MM.1S (cell line): ENCODE data around the gene DLGAP3.

Experiments
- DNase-seq: peaks from one replicate; pipeline ENCODE4 v3.0.0-alpha.2; 2015
- H2AFZ ChIP-seq: fragments of 300-600 bp; sonication (generic); 2 replicates; pipeline ENCODE4 v1.6.0; 2016; ENCODE audit warnings: antibody characterized with exemption, low read length
- H3F3A ChIP-seq: fragments of 300-600 bp; sonication (generic); 2 replicates; pipeline ENCODE4 v1.6.1; 2016; ENCODE audit warnings: mild to moderate bottlenecking, antibody characterized with exemption, low read length, moderate library complexity, mixed read lengths; ENCODE audit not compliant: insufficient read depth
- H3K27ac ChIP-seq: fragments of 300-600 bp; sonication (generic); 2 replicates; pipeline ENCODE4 v1.5.1; 2016; ENCODE audit warnings: mild to moderate bottlenecking, low read length
- H3K27me3 ChIP-seq: fragments of 300-600 bp; sonication (generic); replicated peaks from 2 replicates; pipeline ENCODE4 v1.6.0; 2016; ENCODE audit warnings: low read length; ENCODE audit not compliant: insufficient read depth
- H3K36me3 ChIP-seq: fragments of 300-600 bp; sonication (generic); replicated peaks from 2 replicates; pipeline ENCODE4 v1.6.1; 2016; ENCODE audit warnings: mild to moderate bottlenecking, low read length, mixed read lengths; ENCODE audit not compliant: insufficient read depth
- H3K4me1 ChIP-seq: fragments of 300-600 bp; sonication (generic); 2 replicates; pipeline ENCODE4 v1.6.1; 2016; ENCODE audit warnings: low read length, mixed read lengths
- H3K4me2 ChIP-seq: fragments of 300-600 bp; sonication (generic); 2 replicates; pipeline ENCODE4 v1.6.0; 2016; ENCODE audit warnings: low read depth, low read length
- H3K4me3 ChIP-seq: fragments of 300-600 bp; sonication (generic); 2 replicates; pipeline ENCODE4 v1.5.1; 2016; ENCODE audit warnings: low read length, mixed read lengths
- H3K79me2 ChIP-seq: fragments of 300-600 bp; sonication (generic); 2 replicates; pipeline ENCODE4 v1.6.1; 2016; ENCODE audit warnings: mixed run types, low read length, mixed read lengths
- H3K9ac ChIP-seq: fragments of 300-600 bp; sonication (generic); 2 replicates; pipeline ENCODE4 v1.6.1; 2016; ENCODE audit warnings: low read length, mixed read lengths
- H3K9me2 ChIP-seq: fragments of 300-600 bp; sonication (generic); replicated peaks from 2 replicates; pipeline ENCODE4 v1.6.1; 2016; ENCODE audit warnings: mild to moderate bottlenecking, low read length, mixed read lengths; ENCODE audit not compliant: insufficient read depth
- H3K9me3 ChIP-seq: fragments of 300-600 bp; sonication (generic); replicated peaks from 2 replicates; pipeline ENCODE4 v1.6.1; 2016; ENCODE audit warnings: mild to moderate bottlenecking, low read length, mixed read lengths; ENCODE audit not compliant: insufficient read depth
- H4K20me1 ChIP-seq: fragments of 300-600 bp; sonication (generic); 2 replicates; pipeline ENCODE4 v1.6.1; 2016; ENCODE audit warnings: mild to moderate bottlenecking, low read length, moderate library complexity, mixed read lengths; ENCODE audit not compliant: insufficient read depth
- CTCF ChIP-seq: fragments of 300-600 bp; sonication (generic); IDR thresholded peaks from 2 replicates; pipeline ENCODE4 v1.5.1; 2016; ENCODE audit warnings: antibody characterized with exemption, low read length, mixed read lengths
- EZH2 ChIP-seq: fragments of 300-600 bp; sonication (generic); optimal IDR thresholded peaks from 2 replicates; pipeline ENCODE3; 2017; ENCODE audit warnings: low read depth, mild to moderate bottlenecking, antibody characterized with exemption, low read length, mixed read lengths
- EZH2phosphoT487 ChIP-seq: fragments of 300-600 bp; sonication (generic); IDR thresholded peaks from 2 replicates; pipeline ENCODE4 v1.6.1; 2018; ENCODE audit warnings: antibody characterized with exemption, low read length

Gene DLGAP3

DNA sequence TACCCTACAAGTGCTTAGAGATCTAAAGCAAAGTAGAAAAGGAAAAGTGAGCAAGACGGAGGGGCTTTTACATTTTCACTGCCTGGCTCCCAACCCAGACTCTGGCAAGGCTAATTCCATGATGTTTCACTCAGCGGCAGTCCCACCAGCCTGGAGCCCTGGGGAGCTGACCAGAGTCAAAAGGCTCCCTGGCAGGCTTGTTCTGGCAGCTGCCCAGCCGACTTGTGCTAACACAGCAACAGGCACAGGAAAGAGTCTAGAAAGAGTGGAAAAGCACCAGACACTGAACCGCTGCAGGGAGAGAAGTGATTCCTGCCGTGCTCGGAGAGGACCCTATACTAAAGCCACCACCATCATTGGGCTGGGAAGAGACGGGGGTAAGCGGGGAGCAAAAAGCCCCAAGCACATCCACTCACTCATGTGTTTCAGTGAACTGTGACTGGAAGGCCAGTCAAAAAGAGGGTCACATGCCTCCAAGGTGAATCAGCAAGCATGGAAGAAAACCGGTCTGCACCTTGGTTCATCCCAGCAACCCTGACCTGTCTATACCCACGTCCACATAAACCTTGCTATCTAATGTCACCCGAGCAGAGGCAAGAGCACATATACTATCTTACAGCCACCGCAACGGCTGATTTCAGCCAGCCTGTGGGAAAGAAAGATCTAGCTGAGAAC is 77.9 kb downstream of the DLGAP3 start:
- Histone ChIP-seq H3K79me2 (peaks cover 34% of the 10 kb centered on the region), H3K9me2 (no peaks in the 10 kb centered on the region), H3K9ac (no peak overlapping the region), H3F3A (peaks cover 8% of the 10 kb centered on the region), H3K27me3 (no peaks in the 10 kb centered on the region), H3K9me3 (no peaks in the 10 kb centered on the region), H3K4me1 (no peaks in the 10 kb centered on the region), H3K4me2 (no peak overlapping the region), H2AFZ (no peak overlapping the region), H4K20me1 (no peaks in the 10 kb centered on the region), H3K36me3 (peaks cover 5% of the 10 kb centered on the region), H3K4me3 (no peak overlapping the region), H3K27ac (no peak overlapping the region)
- DNase-seq: no peak
- TF ChIP-seq EZH2 (no peak), EZH2phosphoT487 (no peak), CTCF (no peak)

DNA sequence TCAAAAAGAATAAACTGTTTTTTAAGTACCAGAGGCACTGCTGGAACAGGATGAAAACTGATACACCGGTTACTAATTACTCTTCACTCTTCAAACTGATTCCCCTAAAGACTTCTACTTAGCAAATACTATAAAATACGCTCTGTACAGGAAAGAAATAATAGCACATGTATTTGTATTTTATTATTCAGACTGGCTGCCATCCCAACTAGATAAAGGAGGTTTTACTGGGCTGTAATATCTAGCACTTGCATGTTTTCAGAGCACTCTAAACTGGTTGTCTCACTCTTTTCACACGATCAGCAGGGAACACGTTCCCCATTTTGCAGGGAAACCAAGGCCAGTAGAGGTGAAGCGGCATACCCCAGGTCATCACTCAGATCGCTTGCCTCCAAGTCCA is 79.1 kb downstream of the DLGAP3 start:
- Histone ChIP-seq H3K9ac (no peak overlapping the region), H3K9me2 (no peaks in the 10 kb centered on the region), H3K9me3 (no peaks in the 10 kb centered on the region), H3K36me3 (peaks cover 4% of the 10 kb centered on the region), H3K4me3 (no peak overlapping the region), H3F3A (peaks cover 8% of the 10 kb centered on the region), H4K20me1 (no peaks in the 10 kb centered on the region), H3K4me1 (no peaks in the 10 kb centered on the region), H3K4me2 (no peak overlapping the region), H3K27me3 (no peaks in the 10 kb centered on the region), H2AFZ (no peak overlapping the region), H3K79me2 (peaks cover 25% of the 10 kb centered on the region), H3K27ac (no peak overlapping the region)
- no peak for DNase-seq
- no peak for TF ChIP-seq EZH2phosphoT487

DNA sequence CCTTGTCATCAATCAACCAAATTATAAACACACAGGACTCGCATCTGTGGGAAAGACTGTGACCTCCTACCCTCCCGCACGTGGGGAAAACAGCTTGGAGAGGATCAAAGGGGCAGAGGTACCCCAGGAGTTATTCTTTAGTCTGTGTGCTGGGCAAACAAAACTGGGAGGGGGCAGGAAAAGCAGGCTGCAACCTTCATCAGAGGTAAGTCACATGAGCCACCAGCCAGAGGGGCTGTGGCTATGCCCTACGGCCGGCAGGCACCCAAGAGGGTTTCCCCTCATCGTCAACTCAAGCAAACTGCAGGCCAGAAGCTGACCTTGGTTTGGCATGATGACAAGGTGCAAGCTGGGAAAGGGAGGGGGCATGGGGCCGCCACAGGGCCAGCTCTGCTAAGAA is 82.4 kb downstream of the DLGAP3 start:
- H3K4me1 ChIP-seq: no peaks in the 10 kb centered on the region
- H3F3A ChIP-seq: no peaks in the 10 kb centered on the region
- H3K9me3 ChIP-seq: no peaks in the 10 kb centered on the region
- H4K20me1 ChIP-seq: no peaks in the 10 kb centered on the region
- TF ChIP-seq EZH2: no peak
- TF ChIP-seq EZH2phosphoT487: no peak
- no peak for TF ChIP-seq CTCF
- H3K4me3 ChIP-seq: no peak overlapping the region
- DNase-seq: no peak
- no peaks in the 10 kb centered on the region for H3K9me2 ChIP-seq
- H3K79me2 ChIP-seq: peaks cover 16% of the 10 kb centered on the region
- H3K9ac ChIP-seq: no peak overlapping the region
- no peaks in the 10 kb centered on the region; the same call in 1 of the 2 replicates for H3K36me3 ChIP-seq
- H3K27ac ChIP-seq: no peak overlapping the region
- H3K27me3 ChIP-seq: no peaks in the 10 kb centered on the region
- H2AFZ ChIP-seq: no peak overlapping the region
- H3K4me2 ChIP-seq: no peak overlapping the region

DNA sequence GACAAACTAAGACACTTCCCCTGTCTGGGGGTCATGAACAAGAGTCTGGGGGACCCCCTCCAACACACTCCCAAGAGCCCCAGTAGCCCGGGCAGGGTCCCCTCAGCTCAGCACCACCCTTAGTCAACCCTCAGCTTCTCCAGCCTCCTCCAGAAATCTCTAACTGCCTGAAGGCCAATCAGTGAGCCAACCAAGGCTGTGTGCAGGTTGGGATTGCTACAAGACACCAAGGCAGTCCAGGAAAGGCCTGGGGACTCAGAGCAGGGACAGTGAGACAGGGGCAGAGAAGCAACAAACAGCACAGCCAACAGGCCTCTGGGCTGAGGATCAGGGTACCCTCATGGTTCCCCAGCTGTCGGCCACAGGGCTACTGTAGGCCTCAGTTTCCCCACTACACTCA is 83.2 kb downstream of the DLGAP3 start:
- H4K20me1 ChIP-seq: no peaks in the 10 kb centered on the region

More for the DNA sequence above, 83.2 kb downstream of the DLGAP3 start:
- no peak overlapping the region for H3K9ac ChIP-seq
- TF ChIP-seq CTCF: no peak
- no peak for TF ChIP-seq EZH2
- TF ChIP-seq EZH2phosphoT487: no peak
- no peak for DNase-seq
- no peak overlapping the region for H3K27ac ChIP-seq
- H2AFZ ChIP-seq: no peak overlapping the region
- no peaks in the 10 kb centered on the region for H3K4me1 ChIP-seq
- H3K9me3 ChIP-seq: no peaks in the 10 kb centered on the region
- H3K4me2 ChIP-seq: no peak overlapping the region
- H3K9me2 ChIP-seq: no peaks in the 10 kb centered on the region
- H3K4me3 ChIP-seq: no peak overlapping the region
- peaks cover 8% of the 10 kb centered on the region for H3K79me2 ChIP-seq
- H3K36me3 ChIP-seq: no peaks in the 10 kb centered on the region; the same call in 1 of the 2 replicates
- H3F3A ChIP-seq: no peaks in the 10 kb centered on the region
- H3K27me3 ChIP-seq: no peaks in the 10 kb centered on the region
